ENCODE data around the gene MACROH2A1.

The MACROH2A1 gene

DNA sequence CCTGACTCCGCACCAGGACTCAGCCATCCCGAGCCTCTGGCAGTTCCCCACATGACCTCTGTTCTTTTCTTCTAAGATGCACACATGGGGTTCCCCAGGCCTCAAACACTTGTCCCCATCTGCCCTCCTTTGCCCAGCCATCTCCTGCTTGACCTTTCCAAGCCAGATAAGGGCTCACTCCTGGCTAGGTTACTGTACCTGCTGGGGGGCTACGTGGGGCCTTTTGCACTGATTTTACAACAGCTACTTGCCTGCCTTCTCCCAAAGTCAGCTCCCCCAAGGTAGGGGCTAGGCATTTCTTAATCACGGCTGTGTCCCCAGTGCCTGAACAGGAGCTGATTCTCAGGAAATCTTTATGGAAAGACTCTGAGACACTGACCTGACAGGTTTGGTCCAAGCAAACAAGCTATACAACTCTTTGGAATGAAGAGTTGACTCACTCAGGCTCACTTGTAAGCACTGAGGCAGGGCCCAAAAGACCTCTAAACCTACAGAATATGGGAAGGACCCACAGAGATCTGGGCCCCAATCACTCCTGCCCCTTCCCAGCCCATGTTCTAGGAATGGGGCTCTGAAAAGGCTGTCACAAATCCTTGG lies 2.5 kb downstream of the MACROH2A1 start:
- DNase-seq: no peak

DNA sequence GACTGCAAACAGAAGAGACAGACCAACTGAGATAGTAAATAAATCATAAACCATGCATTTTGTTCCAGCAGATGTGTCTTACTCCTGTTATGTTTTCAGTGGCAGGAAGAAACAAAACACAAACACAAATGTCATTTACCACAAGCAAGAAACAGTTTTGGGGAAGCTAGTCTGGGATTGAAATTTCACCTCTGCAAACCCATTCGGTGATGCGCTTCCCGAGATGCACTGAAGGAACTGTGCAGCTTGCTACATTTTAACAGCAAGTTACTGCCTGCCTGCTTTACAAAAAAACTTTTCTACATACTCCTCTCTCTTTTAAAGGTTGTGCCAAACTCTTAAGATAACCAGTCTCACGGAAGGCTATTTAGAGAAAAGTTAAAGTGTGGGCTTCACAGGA lies 3.2 kb downstream of the MACROH2A1 start:
- no peak for DNase-seq

GRCh38 chr5:135395451-135395850 lies 3.6 kb downstream of the MACROH2A1 start:
- DNase-seq: no peak

DNA sequence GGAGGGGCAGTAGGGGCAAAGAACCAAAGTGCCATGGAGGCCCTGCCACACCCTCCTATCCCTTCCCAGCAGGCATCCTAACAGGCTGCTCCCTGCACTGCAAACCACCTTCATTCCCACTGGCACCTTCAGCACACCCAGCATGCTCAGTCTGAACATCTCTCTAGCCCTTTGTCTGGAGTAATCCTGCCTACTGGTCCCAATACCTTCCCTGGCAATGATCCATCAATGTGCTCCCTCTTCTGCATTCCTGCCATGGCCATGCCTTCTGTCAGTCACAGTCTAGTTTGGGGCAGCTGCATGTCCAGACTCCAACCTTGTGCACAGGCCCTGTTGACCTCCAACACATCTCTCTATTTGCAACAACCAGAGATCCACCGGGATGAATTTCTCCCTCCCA lies 4.9 kb downstream of the MACROH2A1 start:
- no peak for DNase-seq

DNA sequence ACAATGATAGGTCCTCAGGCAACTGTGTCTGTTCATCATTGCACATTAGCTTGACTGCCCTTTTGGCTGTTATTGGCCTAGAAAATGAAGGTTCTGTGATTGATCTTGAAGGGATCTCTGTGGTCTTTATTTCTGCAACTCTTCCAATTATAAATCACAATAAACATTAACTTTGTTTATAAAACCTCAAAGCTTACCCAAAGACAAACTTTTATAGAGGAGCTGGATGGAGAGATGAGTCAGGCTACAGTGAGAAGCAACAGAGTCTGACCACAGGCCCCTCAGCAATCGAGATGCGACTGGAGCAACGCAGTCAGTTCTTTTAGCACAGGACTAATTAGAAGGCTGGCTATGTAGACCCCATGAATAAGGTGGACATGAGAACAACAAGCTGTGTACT lies 5.3 kb downstream of the MACROH2A1 start:
- no peak for DNase-seq

- no peak for DNase-seq
These were observed 5.8 kb downstream of the MACROH2A1 start for GRCh38 chr5:135393229-135393628.

DNA sequence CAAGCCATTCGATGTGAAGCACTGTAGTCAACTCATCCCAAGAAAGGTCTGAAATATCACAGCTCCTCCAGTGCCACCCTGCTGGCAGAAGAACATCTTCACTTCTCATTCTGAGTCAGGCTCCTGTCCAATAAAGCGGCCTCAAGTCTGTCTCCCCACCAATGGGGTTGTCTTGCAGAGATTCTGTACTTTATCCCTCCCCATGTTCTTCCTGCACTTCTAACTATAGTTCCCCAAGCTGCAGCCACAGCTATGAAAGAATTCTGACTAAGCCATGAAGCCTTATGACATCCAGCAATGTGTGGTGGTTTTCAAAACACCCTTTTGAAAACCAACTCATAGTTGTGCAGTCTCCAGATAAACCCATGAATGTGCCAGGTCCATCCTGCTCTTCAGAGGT lies 6.8 kb downstream of the MACROH2A1 start:
- DNase-seq: no peak

DNA sequence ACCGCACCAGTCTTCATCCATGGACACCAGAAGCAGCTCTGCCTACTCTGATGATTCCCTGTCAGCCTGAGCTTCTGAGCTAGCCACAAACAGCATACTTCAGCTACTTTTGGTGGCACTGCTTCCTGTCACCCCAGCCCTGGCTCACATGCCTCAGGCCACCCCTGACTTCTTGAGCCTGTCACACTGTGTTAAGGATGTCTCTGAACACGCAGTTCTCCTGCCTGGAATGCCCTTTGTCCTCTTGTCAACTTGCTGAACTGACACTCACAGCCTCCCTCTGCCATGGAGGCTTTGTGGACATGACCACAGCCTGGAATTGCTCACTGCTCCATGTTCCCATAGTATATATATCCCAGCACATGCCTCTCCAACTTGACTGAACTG lies 7.2 kb downstream of the MACROH2A1 start:
- DNase-seq: no peak

DNA sequence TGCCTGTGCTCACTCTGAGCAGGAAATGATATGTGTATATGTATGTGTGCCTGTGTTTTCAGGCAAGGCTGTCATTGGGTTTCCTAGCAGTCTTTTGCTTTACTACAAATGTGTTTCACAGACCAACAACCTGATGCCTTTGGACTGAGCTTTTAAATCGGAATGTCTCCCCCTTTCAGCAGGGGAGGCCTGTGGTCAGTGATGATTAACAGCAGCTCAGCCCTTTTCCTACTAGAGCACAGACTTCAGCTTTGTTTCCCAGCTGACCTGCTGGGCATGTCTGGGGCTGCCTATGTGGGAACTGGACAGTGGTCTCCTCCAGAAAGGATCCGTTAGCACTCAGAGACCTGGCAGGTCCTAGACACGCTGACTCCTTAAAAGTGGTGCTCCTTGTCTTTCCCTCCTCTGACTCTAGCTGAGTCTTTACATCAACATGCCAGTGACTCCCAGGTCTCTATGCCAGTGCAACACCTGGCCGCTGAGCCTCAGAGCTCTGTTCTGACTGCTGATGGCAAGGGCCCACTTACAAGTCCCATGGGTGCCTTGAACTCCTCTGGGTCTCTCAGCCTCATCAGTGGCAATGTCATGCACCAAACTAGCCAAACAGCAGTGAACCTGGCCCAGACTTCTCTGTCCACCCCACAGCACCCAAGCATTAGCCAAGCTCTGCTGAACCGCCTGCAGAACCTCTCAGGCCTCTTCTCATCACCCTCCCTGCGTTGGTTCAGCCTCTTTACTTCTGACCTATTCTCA lies 7.7 kb downstream of the MACROH2A1 start:
- DNase-seq: no peak

DNA sequence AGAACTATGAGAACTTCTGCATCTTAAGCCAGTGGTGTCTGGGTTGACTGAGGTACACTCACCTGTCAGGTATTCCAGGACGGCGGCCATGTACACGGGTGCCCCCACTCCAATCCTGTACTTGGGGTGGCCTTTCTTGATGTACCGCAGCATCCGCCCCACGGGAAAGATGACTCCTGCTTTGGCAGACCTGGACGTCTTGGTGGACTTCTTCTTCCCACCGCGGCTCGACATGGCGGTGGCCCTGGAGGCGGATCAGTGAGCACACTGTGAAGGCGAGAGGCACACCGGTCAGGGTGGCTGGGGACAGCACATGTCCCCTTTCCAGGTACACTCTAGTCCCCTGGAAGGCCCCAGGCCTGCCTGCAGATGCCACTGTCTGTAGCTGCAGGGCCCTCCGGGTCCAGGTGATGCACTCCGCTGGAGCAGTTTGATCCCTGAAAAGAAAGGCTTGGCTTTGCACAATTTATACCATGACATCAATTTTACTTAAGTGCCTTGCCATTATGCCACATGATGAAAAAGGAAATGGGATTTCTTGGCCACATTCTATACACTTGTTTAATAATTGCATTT lies 10.1 kb downstream of the MACROH2A1 start:
- DNase-seq: no peak

- DNase-seq: no peak
These were observed 11.4 kb downstream of the MACROH2A1 start for GRCh38 chr5:135387629-135387960.

DNA sequence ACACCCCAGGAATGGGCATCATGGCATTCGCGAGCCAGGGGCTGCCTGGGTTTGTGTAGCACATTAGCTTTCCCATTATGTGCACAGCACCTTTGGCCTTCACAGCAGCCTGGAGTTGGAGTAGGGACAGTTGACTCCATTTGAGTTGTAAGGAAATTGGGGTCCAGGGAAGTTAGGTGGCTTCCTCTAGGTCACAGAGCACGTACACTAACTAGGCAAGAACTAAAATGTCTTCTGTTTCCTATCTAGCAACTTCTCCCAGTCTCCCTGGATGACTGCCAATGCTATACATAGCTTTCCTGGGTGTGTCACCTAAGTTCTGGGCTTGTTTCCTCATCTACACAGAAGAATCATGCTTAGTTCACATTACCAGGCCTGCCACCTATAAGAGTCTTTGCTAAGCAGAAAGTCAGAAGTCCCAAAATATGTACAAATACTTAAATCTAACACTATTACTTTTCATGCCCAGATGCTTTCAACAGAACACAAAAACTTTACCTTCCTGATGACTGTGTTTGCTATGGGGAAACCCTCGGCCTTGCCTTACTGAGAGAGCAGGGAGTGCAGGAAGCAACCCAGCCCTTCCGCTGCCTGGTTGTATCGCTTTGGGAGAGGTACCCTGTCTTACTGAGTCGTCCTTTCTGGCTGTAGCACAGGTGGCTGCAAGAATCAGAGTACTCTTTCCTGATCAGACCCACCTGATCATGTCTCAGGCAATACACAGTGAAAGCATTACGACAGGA lies 12.0 kb downstream of the MACROH2A1 start:
- DNase-seq: no peak

DNA sequence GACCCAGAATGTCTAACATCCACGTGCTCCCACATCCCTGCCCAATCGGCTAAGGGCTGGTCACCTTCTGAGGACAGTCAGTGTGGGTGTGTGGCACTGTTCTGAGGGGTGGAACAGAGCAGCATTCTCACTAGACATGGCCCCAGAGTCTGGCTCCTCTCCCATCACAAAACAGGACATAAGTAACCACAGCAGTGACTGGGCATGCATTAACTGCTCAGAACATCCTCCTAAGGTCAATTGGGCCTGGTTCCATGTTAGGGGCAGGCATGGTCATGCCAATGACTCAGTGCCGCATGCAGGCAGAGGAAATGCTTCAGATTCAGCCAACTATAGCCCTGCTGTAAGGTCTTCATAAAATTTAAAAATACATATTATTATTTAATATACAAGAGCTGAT lies 12.9 kb downstream of the MACROH2A1 start:
- no peak for DNase-seq

- DNase-seq: no peak
These were observed 13.5 kb downstream of the MACROH2A1 start for GRCh38 chr5:135385576-135385975.

DNA sequence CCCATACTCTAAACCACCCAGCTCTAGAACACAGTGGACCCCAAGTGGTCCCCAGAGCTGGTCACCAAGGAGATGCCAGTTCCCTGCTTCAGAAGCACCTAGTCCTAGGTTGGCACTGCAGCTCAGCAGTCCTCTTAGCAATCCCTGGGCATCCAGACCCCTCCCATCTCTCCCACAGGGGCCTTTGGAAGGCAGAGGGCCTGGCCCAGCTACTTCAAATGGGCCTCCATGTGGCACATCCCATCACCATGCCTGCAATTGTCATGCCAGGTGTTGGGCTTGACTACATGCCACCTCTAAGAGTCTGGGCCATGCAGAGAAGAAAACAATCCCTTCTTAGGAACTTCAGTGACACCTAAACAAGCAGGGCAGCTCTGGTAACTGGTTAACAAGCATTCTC lies 14.1 kb downstream of the MACROH2A1 start:
- no peak for DNase-seq

DNA sequence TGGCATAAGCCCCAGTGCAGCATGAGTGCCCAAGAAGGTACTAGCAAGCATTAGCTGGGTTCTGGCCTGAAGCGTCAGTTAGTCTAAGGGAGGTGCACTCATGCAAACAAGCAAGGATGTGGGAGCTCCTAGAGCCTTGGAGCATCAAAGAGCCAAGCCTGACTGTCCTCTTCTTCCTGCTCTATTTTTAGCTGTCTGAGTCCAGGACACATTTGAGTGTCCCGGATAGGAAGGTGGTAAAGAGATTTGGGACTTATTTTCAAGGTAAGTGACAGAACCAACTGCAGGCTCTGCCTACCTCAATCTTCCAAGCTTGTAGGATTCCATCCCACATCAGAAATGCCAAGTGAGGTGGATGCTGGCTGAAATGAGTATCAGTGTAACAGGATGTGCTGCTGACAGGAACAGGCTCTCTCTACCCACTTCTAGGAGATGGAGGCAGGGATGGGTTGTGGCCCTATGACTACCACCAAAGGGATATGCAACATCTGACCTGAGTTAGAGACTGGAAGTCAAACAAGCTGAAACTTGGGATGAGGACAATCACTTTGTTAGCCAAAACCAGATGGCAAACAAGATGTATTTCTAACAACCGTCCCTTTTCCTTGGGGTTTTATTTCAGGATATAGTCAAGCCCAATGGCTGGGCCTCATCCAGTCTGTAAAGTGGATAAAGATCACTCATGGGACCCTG lies 15.1 kb downstream of the MACROH2A1 start:
- DNase-seq: no peak

GRCh38 chr5:135382981-135383380 lies 16.1 kb downstream of the MACROH2A1 start:
- no peak for DNase-seq

DNA sequence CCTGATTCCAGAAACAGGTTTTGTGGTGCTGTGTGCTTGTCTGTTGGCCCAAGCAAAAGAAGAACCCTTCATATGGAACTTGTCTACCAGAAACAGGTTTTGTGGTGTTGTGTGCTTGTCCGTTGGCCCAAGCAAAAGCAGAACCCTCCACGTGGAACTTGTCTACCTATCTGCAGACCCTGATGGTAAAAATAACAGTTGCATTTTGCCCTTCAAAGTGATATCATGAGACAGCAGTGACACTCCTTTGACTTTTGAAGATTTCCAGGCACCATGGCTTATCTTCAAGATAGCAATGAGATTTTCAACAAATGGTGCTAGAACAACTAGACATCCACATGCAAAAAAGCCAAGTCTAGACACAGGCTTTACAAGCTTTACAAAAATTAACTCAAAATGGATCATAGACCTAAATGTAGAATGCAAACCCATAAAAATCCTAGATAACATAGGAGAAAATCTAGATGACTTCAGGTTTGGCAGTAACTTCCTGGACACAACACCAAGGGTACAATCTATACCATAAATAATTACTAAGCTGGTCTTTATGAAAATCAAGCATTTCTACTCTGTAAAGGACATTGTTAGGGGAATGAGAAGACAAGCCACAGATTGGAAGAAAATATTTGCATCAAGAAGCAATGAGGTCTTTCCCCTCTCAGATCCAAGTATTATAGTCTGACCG lies 16.8 kb downstream of the MACROH2A1 start:
- DNase-seq: no peak

DNA sequence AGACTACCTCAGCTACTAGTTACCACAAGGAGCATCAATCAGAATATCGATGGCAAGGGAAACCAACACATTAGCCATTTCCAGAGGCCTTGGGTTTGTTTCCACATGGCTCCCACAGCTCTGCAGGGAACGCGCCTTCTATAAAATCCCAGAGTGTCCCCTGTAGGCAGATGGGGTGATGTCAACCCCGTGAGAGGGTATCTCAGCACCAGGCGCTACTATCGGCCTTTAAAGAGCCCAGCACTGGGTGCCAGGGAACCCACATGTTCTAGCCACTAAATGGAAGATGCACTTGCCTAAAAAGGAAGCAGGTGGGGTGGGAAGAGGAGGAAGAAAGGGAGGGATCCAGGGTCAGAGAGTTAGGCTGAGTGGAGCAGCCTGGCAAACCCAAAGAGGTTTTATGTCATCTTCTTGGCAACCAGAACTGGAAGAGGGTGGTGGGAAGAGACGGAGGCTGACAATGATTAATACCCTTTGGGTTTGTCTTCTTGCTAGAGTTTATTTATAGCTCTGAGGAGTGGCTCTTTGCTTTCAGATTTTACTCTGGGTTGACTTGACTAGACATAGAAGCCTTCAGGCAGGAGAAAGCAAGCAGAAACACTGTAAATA lies 19.9 kb downstream of the MACROH2A1 start:
- DNase-seq: no peak

- no peak for DNase-seq
These were observed 21.0 kb downstream of the MACROH2A1 start for GRCh38 chr5:135377751-135378680.

GRCh38 chr5:135376961-135377624 lies 21.9 kb downstream of the MACROH2A1 start:
- no peak for DNase-seq

Measured in COR-L47 (cell line).